Measurements from ENCODE around the gene SMAD1. TPM values are rescaled to one million over a fixed set of nuclear protein-coding genes. Genes with fewer than 3 reads are reported as not detected.

The SMAD1 gene
- polyA plus RNA-seq, 1 of the 3 experiments (the other 2 are of a cell fraction) = 46.0 TPM

GRCh38 chr4:145483514-145483913, 1.9 kb downstream of the SMAD1 start:
- ChIA-PET CTCF (interaction anchor here (0.8 to 3.7 kb wide), 2 partner anchors 13 to 73 kb away, joined by 3 to 21 read pairs; no protein-coding TSS in a partner anchor), POLR2A (interaction anchor here (1.0 kb wide), 1 partner anchor 18 kb away, joined by 3 read pairs; no protein-coding TSS in a partner anchor)
- Histone ChIP-seq H3K4me1 (ENCODE audit: control insufficient read depth in 1 of 2, insufficient read depth in 2 of 2, low read depth in 1 of 2, low read length in 1 of 2) (peaks cover 6 to 16% of the 10 kb centered on the region in 2 experiments; a peak in 3 of 4 replicates), H3K9me2 (no peaks in the 10 kb centered on the region), H2AFZ (ENCODE audit: low read depth) (no peak overlapping the region), H3K79me2 (ENCODE audit: insufficient read depth) (peaks cover 62% of the 10 kb centered on the region), H4K20me1 (ENCODE audit: insufficient read depth) (peaks cover 22% of the 10 kb centered on the region; the same call in 1 of the 2 replicates), H3K27ac (ENCODE audit: low read depth in 2 of 2, low read length in 1 of 2) (no peak overlapping the region; a peak in 1 of 4 replicates), H3K9me3 (no peaks in the 10 kb centered on the region), H3K9ac (peak overlapping the region; percentile 96), H3K4me2 (peak overlapping the region; percentile 89), H3K36me3 (replicated peaks in 1 of 2; ENCODE audit: control insufficient read depth in 1 of 2, insufficient read depth in 2 of 2, low read length in 1 of 2) (no peaks in the 10 kb centered on the region), H3F3A (replicated peaks; ENCODE audit: insufficient read depth) (no peaks in the 10 kb centered on the region), H3K4me3 (ENCODE audit: low read depth in 2 of 2, low read length in 1 of 2) (peak overlapping the region; percentile 75 to 91), H3K27me3 (ENCODE audit: insufficient read depth) (no peaks in the 10 kb centered on the region)
- DNase-seq = no peak
- 41% methylated on average over 3 of the region's 3 CpGs for WGBS (ENCODE audit: low lambda C conversion rate)
- no peak for TF ChIP-seq POLR2AphosphoS5 (IDR thresholded peaks at IDR 0.05; ENCODE audit: low read depth, low read length)
- no peak for TF ChIP-seq RCOR1 (IDR thresholded peaks at IDR 0.05; ENCODE audit: low read length)
- no peak for TF ChIP-seq RAD21 (IDR thresholded peaks at IDR 0.05; ENCODE audit: low read length)
- TF ChIP-seq FOXJ3 (CRISPR knock-in tag; IDR thresholded peaks at IDR 0.05) = no peak
- no peak for TF ChIP-seq CTCF (IDR thresholded peaks at IDR 0.05)
- TF ChIP-seq RXRA (IDR thresholded peaks at IDR 0.05; ENCODE audit: borderline replicate concordance, low read depth) = no peak
- TF ChIP-seq GATA2 (CRISPR knock-in tag; IDR thresholded peaks at IDR 0.05) = no peak
- TF ChIP-seq TEAD4 (IDR thresholded peaks at IDR 0.05; ENCODE audit: borderline replicate concordance, insufficient read depth) = no peak
- no peak for TF ChIP-seq NFIC (IDR thresholded peaks at IDR 0.05; ENCODE audit: borderline replicate concordance)
- no peak for TF ChIP-seq ZBTB33 (IDR thresholded peaks at IDR 0.05; ENCODE audit: borderline replicate concordance, low read depth)
- no peak for TF ChIP-seq MXI1 (IDR thresholded peaks at IDR 0.05; ENCODE audit: low read depth, low read length)
- TF ChIP-seq TAF1 (IDR thresholded peaks at IDR 0.05; ENCODE audit: borderline replicate concordance, low read depth, low read length) = no peak
- TF ChIP-seq MAX (IDR thresholded peaks at IDR 0.05; ENCODE audit: low read depth) = no peak

All from SK-N-SH (cell line).